ENCODE data around the gene OR8G5.

- TF ChIP-seq CTCF (tag by site-specific recombination; IDR thresholded peaks at IDR 0.05), result no peak
- TF ChIP-seq ZFHX2 (tag by site-specific recombination; conservative IDR thresholded peaks at IDR 0.05), result no peak
- no peak for TF ChIP-seq PRDM1 (tag by site-specific recombination; IDR thresholded peaks at IDR 0.05)
- TF ChIP-seq ATF2 (tag by site-specific recombination; IDR thresholded peaks at IDR 0.05; ENCODE audit: low read depth), result no peak
- no peak for TF ChIP-seq YY1 (tag by site-specific recombination; IDR thresholded peaks at IDR 0.05)
- no peak for TF ChIP-seq ZNF335 (tag by site-specific recombination; conservative IDR thresholded peaks at IDR 0.05)
- TF ChIP-seq ZNF350 (tag by site-specific recombination; IDR thresholded peaks at IDR 0.05), result no peak
- no peak for TF ChIP-seq SETDB1 (IDR thresholded peaks at IDR 0.05; ENCODE audit: insufficient read length, low read length)
Observed at GRCh38 chr11:124294687-124295086, 38.5 kb downstream of the OR8G5 start.

All from HEK293 (cell line).